ENCODE results near the gene GSAP. TPM values are rescaled to one million over a fixed set of nuclear protein-coding genes. Genes with fewer than 3 reads are reported as not detected.

GSAP gene
- total RNA-seq, 1 donor from 2014 or later: 19.6 TPM

GRCh38 chr7:77331938-77332695, 84.0 kb downstream of the GSAP start:
- Mint-ChIP-seq H3K27me3 (ENCODE audit: low read depth) (no peaks in the 10 kb centered on the region), H3K27ac (peak overlapping the region; percentile 51), H3K4me3 (no peak overlapping the region), H3K36me3 (peaks cover 2% of the 10 kb centered on the region), H3K4me1 (peaks cover 12% of the 10 kb centered on the region), H3K9me3 (no peaks in the 10 kb centered on the region)
- peak; percentile 28 for TF ChIP-seq CTCF (IDR thresholded peaks at IDR 0.05; ENCODE audit: unreplicated experiment)
- no peak for DNase-seq (ENCODE audit: low spot score in 2 of 2, unreplicated experiment in 2 of 2)

GRCh38 chr7:77330169-77330882, 85.8 kb downstream of the GSAP start:
- H3K4me3 Mint-ChIP-seq: no peak overlapping the region
- no peak overlapping the region for H3K27ac Mint-ChIP-seq
- no peaks in the 10 kb centered on the region for H3K27me3 Mint-ChIP-seq (ENCODE audit: low read depth)
- no peaks in the 10 kb centered on the region for H3K9me3 Mint-ChIP-seq
- TF ChIP-seq CTCF (IDR thresholded peaks at IDR 0.05; ENCODE audit: unreplicated experiment): no peak
- peaks cover 16% of the 10 kb centered on the region for H3K4me1 Mint-ChIP-seq
- peaks cover 2% of the 10 kb centered on the region for H3K36me3 Mint-ChIP-seq
- no peak for DNase-seq (ENCODE audit: low spot score in 2 of 2, unreplicated experiment in 2 of 2)

- no peak for DNase-seq (ENCODE audit: low spot score in 2 of 2, unreplicated experiment in 2 of 2)
- Mint-ChIP-seq H3K9me3 (no peaks in the 10 kb centered on the region), H3K36me3 (peaks cover 2% of the 10 kb centered on the region), H3K4me3 (no peak overlapping the region), H3K27me3 (ENCODE audit: low read depth) (no peaks in the 10 kb centered on the region), H3K4me1 (peaks cover 16% of the 10 kb centered on the region), H3K27ac (no peak overlapping the region)
- no peak for TF ChIP-seq CTCF (IDR thresholded peaks at IDR 0.05; ENCODE audit: unreplicated experiment)
Observed at GRCh38 chr7:77329466-77330168, 86.5 kb downstream of the GSAP start.

- no peaks in the 10 kb centered on the region for H3K27me3 Mint-ChIP-seq (ENCODE audit: low read depth)
- no peak for TF ChIP-seq CTCF (IDR thresholded peaks at IDR 0.05; ENCODE audit: unreplicated experiment)
- DNase-seq (ENCODE audit: low spot score in 2 of 2, unreplicated experiment in 2 of 2): no peak
- H3K27ac Mint-ChIP-seq: no peak overlapping the region
- H3K4me1 Mint-ChIP-seq: peaks cover 16% of the 10 kb centered on the region
- H3K36me3 Mint-ChIP-seq: no peaks in the 10 kb centered on the region
- no peak overlapping the region for H3K4me3 Mint-ChIP-seq
- no peaks in the 10 kb centered on the region for H3K9me3 Mint-ChIP-seq
Observed at GRCh38 chr7:77328669-77329068, 87.5 kb downstream of the GSAP start.

- DNase-seq (ENCODE audit: low spot score in 2 of 2, unreplicated experiment in 2 of 2): no peak
- Mint-ChIP-seq H3K36me3 (no peaks in the 10 kb centered on the region), H3K4me1 (peaks cover 16% of the 10 kb centered on the region), H3K4me3 (no peak overlapping the region), H3K9me3 (no peaks in the 10 kb centered on the region), H3K27ac (no peak overlapping the region), H3K27me3 (ENCODE audit: low read depth) (no peaks in the 10 kb centered on the region)
- TF ChIP-seq CTCF (IDR thresholded peaks at IDR 0.05; ENCODE audit: unreplicated experiment): no peak
Observed at GRCh38 chr7:77327932-77328628, 88.1 kb downstream of the GSAP start.

All from mesothelial cell of epicardium (in vitro differentiated cells).